TTC549 (cell line): ENCODE results near the gene UQCR10.
"Not testable (repeated sequence)": the region's sequence is repeated elsewhere in the genome, so short reads cannot be mapped to it uniquely, and the experiment has no call there.

Experiments
- FAIRE-seq: peaks from 2 replicates; lab custom pipeline; 2012; peaks lifted over from hg19 to GRCh38; lab: Jason Lieb, UNC

UQCR10 gene

DNA sequence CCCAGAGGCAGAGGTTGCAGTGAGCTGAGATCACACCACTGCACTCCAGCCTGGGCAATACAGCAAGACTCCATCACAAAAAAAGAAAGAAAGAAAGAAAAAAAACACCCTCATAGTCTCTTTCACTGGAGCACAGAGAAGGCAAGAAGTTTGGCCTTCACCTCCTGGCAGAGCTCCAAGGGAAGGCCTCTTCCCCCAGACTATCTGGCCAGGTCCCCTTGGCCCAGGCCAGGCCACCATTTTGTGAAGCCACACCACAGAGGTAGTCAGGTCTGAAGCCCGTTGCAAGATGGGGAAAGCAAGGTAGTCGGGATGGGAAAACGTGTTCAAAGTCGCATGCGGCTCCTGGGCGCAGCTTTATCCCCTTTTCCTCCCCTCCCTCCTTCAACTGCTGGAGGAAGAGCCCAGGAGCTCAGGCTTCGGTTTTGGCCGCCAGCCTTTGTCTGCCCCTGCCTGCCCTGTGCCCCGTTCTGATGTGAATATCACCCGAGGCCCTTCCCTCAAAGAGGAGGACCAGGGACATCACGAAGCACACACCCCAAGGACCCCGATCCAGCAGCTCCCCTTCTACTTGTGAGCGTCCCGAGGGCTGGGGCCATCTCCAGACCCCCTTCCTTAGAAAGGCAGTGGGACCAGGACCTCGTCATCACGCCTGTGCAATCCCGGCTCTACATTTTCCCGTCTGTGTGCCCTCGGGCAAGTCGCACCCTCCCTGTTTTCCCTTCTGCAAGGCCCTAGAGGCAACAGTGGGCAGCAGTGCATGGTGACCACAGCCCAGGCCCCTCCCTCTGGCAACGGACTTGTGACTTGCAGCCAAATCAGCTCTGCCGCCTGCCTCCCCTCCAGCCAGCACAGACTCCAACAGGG is 29.7 kb upstream of the UQCR10 start:
- no peak for FAIRE-seq

- no peak for FAIRE-seq
Observed at GRCh38 chr22:29738118-29738815, 28.9 kb upstream of the UQCR10 start.

DNA sequence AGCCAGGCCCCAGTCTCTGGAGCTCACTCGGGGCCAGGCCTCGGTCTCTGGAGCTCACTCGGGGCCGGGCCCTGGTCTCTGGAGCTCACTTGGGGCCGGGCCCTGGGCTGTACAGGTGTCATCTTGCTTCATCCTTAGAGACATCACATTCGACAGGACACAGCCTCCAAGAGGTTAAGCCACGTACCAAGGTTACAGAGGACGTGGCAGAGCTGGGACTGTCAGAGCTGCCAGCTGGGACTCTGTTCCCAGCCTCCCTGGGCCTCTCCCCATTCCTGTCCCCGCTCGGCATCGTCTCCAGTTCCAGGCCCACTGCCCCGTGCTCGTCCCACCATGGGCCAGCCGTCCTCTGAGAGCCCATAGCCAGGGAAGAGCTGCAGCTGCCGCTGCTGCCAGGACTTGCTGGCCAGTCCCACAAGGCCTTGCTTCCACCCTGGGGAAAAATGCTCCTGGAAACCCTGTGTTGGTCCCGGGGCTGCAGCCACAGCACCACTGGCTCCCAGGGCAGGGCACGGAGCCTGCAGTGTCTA is 27.8 kb upstream of the UQCR10 start:
- FAIRE-seq = no peak

DNA sequence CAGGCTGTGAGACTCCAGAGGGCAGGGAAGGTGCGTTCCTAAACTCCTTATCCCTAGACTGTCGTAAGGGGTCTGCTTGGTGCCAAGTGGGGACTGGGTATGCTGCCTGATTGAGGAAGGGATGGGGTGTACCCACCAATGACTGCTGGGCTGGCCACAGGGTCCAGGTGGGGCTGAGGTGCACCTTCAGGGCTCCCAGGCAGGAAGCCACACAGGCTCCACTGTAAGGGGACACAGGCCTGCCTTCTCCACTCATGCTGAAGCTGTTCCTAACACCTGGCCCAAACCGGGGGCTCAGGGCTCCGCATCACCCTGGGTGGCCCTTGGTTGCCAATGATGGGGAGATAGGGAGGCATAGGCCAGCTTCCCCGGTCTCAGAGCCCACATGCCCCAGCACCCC is 27.0 kb upstream of the UQCR10 start:
- FAIRE-seq = no peak

GRCh38 chr22:29741926-29742325 is 25.2 kb upstream of the UQCR10 start:
- no peak for FAIRE-seq

DNA sequence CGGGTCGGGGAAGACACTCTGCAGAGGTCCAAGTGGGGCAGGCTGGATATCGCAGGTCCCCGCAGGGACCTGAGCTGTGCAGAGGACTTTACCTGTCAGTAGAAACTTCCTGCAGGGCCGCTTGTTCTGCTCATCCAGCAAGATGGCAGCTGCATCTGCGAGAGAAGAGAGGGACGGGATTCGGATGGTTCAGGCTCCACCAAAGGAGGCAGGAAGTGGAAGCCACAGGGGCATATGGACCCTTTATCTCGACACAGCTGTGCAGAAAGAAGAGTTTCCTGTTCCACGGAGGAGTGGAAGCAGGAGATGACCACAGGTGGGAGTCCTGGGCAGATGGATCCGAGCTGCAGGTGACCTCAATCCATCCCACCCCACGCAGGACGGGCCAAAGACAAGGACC is 24.8 kb upstream of the UQCR10 start:
- FAIRE-seq = no peak

DNA sequence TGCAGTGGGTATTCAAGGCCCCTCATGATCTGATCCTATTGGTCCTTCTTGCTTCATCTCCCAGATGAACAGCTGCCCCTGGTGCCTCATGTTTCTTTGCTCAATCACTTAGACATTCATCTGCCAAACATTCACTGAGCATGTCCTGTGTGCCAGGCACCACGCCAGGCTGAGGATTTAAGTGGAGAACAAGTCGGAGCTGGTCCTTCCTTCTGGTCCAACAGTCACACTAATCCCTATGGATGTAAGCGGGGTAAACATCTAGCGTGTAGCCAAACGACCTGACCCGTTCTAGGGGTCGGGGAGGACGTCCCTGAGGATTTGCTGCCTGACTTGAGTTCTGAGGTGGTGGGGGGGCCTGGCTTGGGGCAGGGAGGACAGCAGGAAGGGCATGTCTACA is 22.3 kb upstream of the UQCR10 start:
- no peak for FAIRE-seq

DNA sequence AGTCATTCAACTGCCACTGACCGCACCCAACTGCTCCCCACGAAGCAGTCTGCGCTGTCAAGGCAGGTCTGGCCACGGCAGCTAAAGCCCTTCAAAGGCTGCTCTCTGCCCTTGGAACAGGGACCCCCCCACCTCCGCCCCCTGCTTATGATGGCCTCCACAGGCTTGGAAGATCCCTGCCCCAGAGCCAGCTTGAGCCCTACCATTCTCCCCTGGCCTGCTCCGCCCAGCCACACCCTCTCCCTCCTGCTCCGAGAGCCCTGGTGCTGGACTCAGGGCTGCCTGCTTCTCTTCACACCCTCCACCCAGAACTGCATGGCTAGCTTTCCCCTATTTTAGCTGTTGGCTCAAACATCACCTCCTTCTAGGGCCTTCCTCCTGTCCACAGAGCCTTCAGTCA is 19.3 kb upstream of the UQCR10 start:
- FAIRE-seq = no peak

- FAIRE-seq = no peak
Observed at GRCh38 chr22:29748248-29748893, 18.8 kb upstream of the UQCR10 start.

GRCh38 chr22:29750029-29750428 is 17.1 kb upstream of the UQCR10 start:
- FAIRE-seq = no peak

- no peak for FAIRE-seq
Observed at GRCh38 chr22:29750559-29751538, 16.3 kb upstream of the UQCR10 start.

- FAIRE-seq = no peak
Observed at GRCh38 chr22:29751669-29752068, 15.5 kb upstream of the UQCR10 start.

DNA sequence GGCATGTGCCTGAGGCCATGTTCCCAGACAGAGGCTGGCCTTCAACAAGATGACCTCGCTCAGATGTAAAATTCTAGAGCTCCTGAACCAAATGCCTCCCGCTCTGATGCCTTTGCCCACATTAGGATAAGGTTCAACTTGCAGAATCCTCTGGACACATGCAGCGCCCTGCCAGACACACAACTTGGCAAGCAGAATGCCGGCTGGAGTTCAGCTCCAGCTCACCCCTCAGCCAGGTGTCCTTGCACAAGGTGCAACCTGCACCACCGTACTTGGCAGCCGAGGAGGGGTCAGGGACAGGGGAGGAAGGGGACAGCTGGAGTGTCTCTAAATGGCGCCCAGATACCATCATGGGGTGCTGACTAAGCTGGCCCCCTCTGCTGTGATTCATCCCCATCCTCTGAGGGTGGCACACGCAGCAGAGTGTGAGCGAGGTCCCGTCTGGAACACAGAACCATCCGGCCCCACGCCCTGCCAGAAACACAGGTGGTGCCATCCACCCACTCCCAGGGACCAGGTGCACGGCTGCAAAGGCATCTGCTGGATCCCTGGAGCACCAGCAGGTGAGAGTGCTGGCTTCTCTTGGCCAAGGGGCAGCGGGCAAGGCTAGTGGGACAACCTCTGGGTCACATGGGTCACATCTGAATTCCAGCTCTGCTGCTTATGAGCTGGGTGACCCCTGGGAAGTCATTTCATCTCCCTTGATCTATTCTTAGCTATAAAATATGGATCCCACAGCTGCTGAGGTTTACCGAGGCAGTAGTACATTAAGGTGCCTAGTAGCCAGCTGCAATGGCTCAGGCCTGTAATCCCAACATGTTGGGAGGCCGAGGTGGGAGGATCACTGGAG is 13.1 kb upstream of the UQCR10 start:
- FAIRE-seq = no peak

GRCh38 chr22:29754658-29755395 is 12.3 kb upstream of the UQCR10 start:
- FAIRE-seq = not testable (repeated sequence)

DNA sequence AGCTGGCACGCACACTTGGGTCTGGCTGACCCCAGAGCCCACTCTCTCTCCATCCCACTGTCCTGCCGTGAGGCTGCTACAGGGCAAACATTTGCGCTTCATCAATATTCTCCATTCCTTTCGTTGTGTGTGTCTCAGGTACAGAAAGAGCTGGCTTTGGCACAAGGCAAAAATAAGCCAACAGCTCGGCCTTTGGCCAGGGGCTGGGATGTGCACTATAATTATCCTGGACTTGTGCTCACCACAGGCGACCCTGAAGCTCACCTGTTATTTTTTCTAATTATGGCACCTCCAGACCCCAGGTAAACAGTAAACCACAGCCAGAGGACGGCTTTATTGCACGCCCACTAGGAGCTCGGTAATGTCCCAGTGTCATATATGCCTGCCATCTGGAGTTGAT is 11.3 kb upstream of the UQCR10 start:
- no peak for FAIRE-seq

- FAIRE-seq = no peak
Observed at GRCh38 chr22:29756341-29756740, 10.8 kb upstream of the UQCR10 start.

- FAIRE-seq = no peak
Observed at GRCh38 chr22:29757096-29757495, 10.1 kb upstream of the UQCR10 start.

- no peak for FAIRE-seq
Observed at GRCh38 chr22:29758068-29758622, 9.0 kb upstream of the UQCR10 start.

- FAIRE-seq = no peak
Observed at GRCh38 chr22:29758959-29759358, 8.2 kb upstream of the UQCR10 start.

- FAIRE-seq = no peak
Observed at GRCh38 chr22:29762263-29762662, 4.9 kb upstream of the UQCR10 start.
